ENCODE data around the gene GCK. TPM values are rescaled to one million over a fixed set of nuclear protein-coding genes. Genes with fewer than 3 reads are reported as not detected.

The GCK gene
- total RNA-seq, 2 donors from 2014 or later, result 1.3 to 2.1 TPM

GRCh38 chr7:44150966-44151941 lies 38.0 kb downstream of the GCK start:
- Histone ChIP-seq H3K9me3 (no peaks in the 10 kb centered on the region), H3K4me1 (peaks cover 17% of the 10 kb centered on the region), H3K36me3 (replicated peaks in 1 of 2; ENCODE audit: insufficient read depth in 1 of 2, low read depth in 2 of 2) (no peaks in the 10 kb centered on the region), H3K27ac (no peak overlapping the region), H3K4me3 (no peak overlapping the region), H3K27me3 (no peaks in the 10 kb centered on the region)
- intact Hi-C loops (cut with DNase I), result no loop called here
- peak in 1 of 4 donors; percentile 8 for DNase-seq
- TF ChIP-seq POLR2A (IDR thresholded peaks at IDR 0.05) (no peak), CTCF (IDR thresholded peaks at IDR 0.05) (no peak)
- WGBS, 2 donors, result 81 to 82% methylated on average over 13 to 14 of the region's 16 CpGs
- no peak for ATAC-seq

- no peak for ATAC-seq
- Histone ChIP-seq H3K27ac (no peak overlapping the region), H3K4me1 (peaks cover 22% of the 10 kb centered on the region), H3K27me3 (no peaks in the 10 kb centered on the region), H3K36me3 (replicated peaks in 1 of 2; ENCODE audit: insufficient read depth in 1 of 2, low read depth in 2 of 2) (no peaks in the 10 kb centered on the region), H3K4me3 (no peak overlapping the region), H3K9me3 (no peaks in the 10 kb centered on the region)
- WGBS, 2 donors, result 63 to 73% methylated on average over 4 to 5 of the region's 5 CpGs
- no peak for TF ChIP-seq POLR2A (IDR thresholded peaks at IDR 0.05)
- TF ChIP-seq CTCF (IDR thresholded peaks at IDR 0.05), result no peak
- DNase-seq, result peak in 1 of 4 donors; percentile 2
- intact Hi-C loops (cut with DNase I), result no loop called here
These were observed 38.8 kb downstream of the GCK start for GRCh38 chr7:44150466-44150832.

- Histone ChIP-seq H3K4me1 (peaks cover 22% of the 10 kb centered on the region), H3K4me3 (no peak overlapping the region), H3K27me3 (no peaks in the 10 kb centered on the region), H3K9me3 (no peaks in the 10 kb centered on the region), H3K36me3 (replicated peaks in 1 of 2; ENCODE audit: insufficient read depth in 1 of 2, low read depth in 2 of 2) (no peaks in the 10 kb centered on the region), H3K27ac (no peak overlapping the region)
- ATAC-seq, result no peak
- TF ChIP-seq POLR2A (IDR thresholded peaks at IDR 0.05) (no peak), CTCF (IDR thresholded peaks at IDR 0.05) (no peak)
- intact Hi-C loops (cut with DNase I), result no loop called here
- DNase-seq, result peak in 1 of 4 donors; percentile 7
- 78 to 81% methylated on average over 9 to 18 of the region's 18 CpGs for WGBS, 2 donors
These were observed 39.4 kb downstream of the GCK start for GRCh38 chr7:44149571-44150465.

GRCh38 chr7:44148961-44149536 lies 40.2 kb downstream of the GCK start:
- DNase-seq, result peak in 1 of 4 donors; percentile 5
- Histone ChIP-seq H3K9me3 (no peaks in the 10 kb centered on the region), H3K27ac (no peak overlapping the region), H3K4me3 (no peak overlapping the region), H3K36me3 (replicated peaks in 1 of 2; ENCODE audit: insufficient read depth in 1 of 2, low read depth in 2 of 2) (no peaks in the 10 kb centered on the region), H3K27me3 (no peaks in the 10 kb centered on the region), H3K4me1 (peaks cover 22% of the 10 kb centered on the region)
- 68 to 74% methylated on average over 7 to 9 of the region's 9 CpGs for WGBS, 2 donors
- no peak for ATAC-seq
- intact Hi-C loops (cut with DNase I), result no loop called here
- TF ChIP-seq CTCF (IDR thresholded peaks at IDR 0.05) (no peak), POLR2A (IDR thresholded peaks at IDR 0.05) (no peak)
